ENCODE results near the gene TMC5.

DNA sequence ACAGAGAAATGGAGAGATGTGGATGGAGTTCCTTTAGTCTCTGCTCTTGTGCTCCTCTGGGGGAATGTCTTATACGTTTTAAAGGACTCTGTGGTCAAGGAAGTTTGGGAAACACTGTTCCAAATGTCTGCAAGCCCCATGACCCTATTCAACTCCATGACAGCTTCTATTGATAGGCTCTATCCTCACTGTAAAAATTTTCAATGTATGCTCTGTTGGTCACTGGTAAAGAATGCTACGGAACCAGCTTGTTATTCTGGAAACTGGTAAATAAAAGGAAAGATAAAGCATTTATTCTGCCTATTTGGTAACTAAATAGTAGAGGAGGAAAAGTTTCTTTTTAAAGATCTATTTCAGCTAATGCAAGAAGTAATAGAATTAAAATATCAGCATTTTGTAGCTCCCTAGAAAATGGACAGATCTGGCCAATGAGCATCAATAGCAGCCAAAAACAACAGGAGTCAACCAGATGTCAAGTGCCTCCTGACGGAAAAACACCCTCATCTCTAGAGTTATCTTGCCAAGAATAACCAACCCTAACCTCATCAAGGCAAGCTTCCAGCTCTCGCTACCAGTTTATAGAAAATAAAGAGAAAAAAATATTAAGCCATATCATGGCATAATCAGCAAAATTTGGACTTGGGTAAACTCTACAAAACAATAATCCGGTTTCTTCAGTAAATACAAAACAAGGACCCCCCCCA is 88.1 kb downstream of the TMC5 start:
- TF ChIP-seq, protein P1, sequence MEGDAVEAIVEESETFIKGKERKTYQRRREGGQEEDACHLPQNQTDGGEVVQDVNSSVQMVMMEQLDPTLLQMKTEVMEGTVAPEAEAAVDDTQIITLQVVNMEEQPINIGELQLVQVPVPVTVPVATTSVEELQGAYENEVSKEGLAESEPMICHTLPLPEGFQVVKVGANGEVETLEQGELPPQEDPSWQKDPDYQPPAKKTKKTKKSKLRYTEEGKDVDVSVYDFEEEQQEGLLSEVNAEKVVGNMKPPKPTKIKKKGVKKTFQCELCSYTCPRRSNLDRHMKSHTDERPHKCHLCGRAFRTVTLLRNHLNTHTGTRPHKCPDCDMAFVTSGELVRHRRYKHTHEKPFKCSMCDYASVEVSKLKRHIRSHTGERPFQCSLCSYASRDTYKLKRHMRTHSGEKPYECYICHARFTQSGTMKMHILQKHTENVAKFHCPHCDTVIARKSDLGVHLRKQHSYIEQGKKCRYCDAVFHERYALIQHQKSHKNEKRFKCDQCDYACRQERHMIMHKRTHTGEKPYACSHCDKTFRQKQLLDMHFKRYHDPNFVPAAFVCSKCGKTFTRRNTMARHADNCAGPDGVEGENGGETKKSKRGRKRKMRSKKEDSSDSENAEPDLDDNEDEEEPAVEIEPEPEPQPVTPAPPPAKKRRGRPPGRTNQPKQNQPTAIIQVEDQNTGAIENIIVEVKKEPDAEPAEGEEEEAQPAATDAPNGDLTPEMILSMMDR (IDR thresholded peaks at IDR 0.05) = no peak
- TF ChIP-seq POLR2A (IDR thresholded peaks at IDR 0.05) = no peak

Measured in esophagus squamous epithelium (tissue), 4 donors.